ENCODE data around the gene RPP30.
"Not testable (repeated sequence)": the region's sequence is repeated elsewhere in the genome, so short reads cannot be mapped to it uniquely, and the experiment has no call there.

RPP30 gene

GRCh38 chr10:90872648-90873020, 860 bp downstream of the RPP30 start:
- DNase-seq = peak in 1 of 5 donors; percentile 61

DNA sequence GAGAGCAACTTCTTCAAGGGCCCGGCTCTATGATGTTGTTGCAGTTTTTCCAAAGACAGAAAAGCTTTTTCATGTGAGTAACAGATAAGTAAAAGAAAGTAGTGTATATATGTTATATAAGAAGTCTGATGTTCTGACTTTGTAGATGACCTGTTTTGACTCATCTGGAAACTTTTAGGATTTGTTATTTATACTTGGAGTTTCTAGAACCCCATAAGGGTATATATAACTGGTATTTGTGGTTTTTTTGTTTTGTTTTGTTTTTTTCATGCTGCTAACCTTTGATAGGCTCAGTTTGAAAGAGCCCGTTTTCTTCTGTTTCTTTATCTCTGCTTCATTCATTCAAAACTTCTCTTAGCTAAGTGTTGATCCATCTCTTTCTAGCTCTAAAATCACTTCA, 7.3 kb downstream of the RPP30 start:
- DNase-seq = no peak

DNA sequence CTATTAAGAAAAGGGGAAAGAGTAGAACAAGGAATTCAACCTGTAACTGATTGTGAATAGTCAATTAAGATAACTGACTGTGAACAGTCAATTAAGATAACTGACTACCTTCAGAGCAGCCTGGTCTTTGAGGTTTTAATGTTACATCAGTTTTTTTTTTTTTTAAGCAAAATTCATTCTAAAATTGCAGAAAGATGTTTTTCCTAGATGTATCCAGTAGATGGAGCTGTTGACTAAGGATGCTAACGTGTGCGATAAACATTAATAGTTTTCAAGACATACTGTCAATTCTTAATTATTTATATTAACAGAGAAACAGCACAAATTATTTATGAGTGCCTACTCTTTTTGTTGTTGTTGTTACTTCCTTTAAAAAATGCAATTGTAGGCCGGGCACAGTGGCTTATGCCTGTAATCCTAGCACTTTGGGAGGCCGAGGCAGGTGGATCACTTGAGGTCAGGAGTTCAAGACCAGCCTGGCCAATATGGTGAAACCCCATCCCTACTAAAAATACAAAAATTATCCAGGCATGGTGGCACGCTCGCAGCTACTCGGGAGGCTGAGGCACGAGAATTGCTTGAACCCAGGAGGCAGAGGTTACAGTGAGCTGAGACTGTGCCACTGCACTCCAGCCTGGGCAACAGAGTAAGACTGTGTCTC, 8.4 kb downstream of the RPP30 start:
- peak in 1 of 5 donors; percentile 45 for DNase-seq

- DNase-seq = no peak
Measured at GRCh38 chr10:90884431-90884830, 12.7 kb downstream of the RPP30 start.

DNA sequence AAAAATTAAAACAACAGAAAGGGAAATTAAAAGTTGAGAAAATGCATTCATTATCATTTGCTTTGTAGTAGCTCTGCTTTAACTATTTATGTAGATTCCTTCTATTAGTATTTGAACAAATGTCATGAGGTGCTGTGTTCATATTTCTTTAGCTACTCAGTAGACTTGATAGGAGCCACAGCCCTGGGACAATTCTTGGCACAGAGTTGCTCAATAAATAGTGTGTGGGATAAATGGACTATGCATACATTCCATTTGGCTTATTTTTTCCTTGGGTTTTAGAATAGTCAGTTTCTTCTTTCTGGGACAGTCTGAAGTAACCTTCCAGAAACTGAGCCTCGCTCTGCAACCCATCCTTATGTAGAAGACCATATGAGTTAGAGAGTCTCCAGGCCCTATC, 13.4 kb downstream of the RPP30 start:
- no peak for DNase-seq

- no peak for DNase-seq
Measured at GRCh38 chr10:90887555-90887954, 15.8 kb downstream of the RPP30 start.

DNA sequence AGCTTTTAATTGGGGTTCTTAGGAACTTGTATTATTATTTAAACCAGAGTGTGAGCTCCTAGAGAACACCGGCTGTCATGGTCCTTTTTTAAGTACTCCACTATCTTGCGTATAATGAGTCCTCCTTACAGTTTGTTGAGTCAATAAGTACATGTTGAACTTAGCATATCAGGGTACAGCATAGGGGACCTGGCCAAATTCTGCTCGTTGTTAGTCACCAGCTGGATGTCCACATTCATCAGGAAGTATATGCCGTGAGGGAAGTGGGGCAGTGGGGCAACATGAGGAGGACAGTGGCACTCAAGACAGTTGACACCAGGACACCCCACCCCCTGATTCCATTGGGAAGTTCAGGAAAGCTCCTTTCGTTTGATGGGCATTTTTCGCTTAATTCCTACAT, 16.6 kb downstream of the RPP30 start:
- no peak for DNase-seq

GRCh38 chr10:90889636-90890035, 17.9 kb downstream of the RPP30 start:
- DNase-seq = no peak

GRCh38 chr10:90890347-90890746, 18.6 kb downstream of the RPP30 start:
- DNase-seq = no peak

DNA sequence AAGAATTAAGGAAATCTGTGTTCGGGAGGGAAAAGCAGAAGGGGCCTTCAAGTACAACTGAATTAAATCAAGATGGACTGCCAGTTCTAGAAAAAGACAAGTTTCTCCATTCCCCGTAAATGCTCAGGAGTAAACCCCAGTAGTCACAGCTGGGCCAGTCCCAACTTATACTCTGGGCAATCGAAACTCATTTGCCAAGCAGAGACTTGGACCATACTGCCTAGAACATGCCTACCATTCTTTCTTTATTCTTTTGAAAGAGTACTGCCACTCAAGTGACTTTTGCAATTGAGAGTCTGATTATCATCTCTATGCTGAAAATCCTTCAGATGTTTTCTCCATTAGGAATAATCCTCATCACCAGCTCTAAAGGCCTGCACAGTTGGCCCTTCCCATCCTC, 21.4 kb downstream of the RPP30 start:
- no peak for DNase-seq

- not testable (repeated sequence) for DNase-seq
Measured at GRCh38 chr10:90896916-90897315, 25.1 kb downstream of the RPP30 start.

DNA sequence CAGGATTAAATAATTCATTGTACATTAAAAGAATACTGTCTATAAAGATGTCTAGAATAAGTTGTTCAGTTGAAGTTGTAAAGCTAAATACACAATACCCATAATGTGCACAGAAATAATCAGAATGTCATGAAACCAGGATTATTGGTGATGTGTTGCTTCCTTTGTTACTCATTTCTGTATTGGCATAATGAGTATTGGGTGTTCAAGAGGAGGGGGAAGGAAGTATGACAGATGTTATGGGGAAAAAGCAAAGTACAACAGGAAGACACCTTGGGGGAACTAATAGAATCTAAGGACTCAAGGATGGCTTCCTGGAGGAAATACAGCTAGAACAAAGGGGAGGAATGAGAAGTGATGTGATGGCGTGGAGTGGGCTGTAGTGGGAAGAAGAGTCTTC, 34.2 kb downstream of the RPP30 start:
- DNase-seq = peak in 1 of 5 donors; percentile 48

DNA sequence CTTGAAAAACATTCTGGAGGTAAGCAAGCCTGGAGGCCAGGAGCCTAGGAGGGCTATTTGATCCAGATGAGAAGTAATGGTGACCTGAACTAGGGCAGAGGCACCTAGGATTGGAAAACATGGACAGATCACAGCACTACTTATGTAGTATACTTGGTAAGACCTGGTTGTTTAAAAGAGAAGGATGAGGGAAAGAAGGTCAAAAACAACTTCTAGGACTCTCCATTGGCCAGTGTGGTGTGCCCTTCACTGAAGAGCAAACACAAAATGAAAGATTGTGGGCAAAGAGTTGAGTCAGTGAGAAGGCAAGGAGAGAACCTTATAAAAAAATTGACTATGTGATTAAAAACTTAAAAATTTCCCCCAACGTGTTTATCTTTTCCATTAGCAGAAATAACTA, 34.8 kb downstream of the RPP30 start:
- DNase-seq = no peak

- DNase-seq = peak in 4 of 5 donors; percentile 8 to 59 (median 22)
Measured at GRCh38 chr10:90911133-90912051, 39.6 kb downstream of the RPP30 start.

DNA sequence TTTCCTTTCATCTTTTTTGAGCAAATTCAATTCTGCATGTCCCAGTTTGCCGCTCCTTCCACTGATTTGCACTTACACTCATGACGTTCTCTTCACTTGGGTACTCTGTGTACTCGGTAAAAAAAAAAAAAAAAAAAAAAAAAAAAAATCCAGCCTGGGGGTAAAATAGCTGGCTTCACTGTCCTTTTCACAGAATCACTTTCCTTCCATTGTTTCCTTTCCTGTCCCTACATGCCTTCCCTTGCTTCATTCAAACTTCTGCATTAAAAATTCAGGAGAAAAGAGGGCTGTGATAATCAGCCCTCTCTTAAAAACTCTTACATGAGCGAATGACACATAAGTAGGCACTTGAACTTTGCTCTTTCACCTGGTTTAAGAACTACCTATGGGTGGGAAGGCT, 40.4 kb downstream of the RPP30 start:
- DNase-seq = no peak

DNA sequence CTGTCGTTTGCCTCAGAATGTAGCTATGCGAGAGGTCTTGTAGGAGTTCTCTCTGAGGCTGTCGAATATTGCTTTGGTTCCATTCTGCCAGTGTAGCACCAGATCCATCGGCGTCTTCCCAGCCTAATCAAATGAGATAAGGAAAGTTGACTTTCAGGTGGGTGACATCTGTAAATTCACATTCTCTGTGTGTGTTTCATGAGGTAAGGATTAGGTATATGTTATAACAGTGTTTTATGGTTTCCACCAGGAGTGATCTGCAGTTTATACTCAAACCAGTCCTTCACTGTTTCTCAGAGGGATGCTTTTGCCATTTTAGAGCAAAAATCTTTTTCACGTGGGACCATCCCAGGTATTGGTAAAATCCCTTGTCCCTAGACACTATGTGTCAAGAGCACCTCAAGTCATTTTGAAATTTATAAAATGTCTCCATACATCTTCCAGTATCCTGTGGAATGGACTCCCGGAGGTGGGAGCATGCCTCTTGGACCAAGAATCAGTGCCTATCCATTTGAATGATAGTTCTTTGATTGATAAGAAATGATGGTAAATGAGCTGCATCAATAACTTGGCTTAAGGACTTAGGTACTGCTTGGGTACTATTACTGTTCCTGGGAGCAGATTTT, 41.2 kb downstream of the RPP30 start:
- no peak for DNase-seq

GRCh38 chr10:90913774-90914420, 42.1 kb downstream of the RPP30 start:
- no peak for DNase-seq

GRCh38 chr10:90914992-90915765, 43.4 kb downstream of the RPP30 start:
- no peak for DNase-seq

- DNase-seq = no peak
Measured at GRCh38 chr10:90915766-90916075, 43.9 kb downstream of the RPP30 start.

DNA sequence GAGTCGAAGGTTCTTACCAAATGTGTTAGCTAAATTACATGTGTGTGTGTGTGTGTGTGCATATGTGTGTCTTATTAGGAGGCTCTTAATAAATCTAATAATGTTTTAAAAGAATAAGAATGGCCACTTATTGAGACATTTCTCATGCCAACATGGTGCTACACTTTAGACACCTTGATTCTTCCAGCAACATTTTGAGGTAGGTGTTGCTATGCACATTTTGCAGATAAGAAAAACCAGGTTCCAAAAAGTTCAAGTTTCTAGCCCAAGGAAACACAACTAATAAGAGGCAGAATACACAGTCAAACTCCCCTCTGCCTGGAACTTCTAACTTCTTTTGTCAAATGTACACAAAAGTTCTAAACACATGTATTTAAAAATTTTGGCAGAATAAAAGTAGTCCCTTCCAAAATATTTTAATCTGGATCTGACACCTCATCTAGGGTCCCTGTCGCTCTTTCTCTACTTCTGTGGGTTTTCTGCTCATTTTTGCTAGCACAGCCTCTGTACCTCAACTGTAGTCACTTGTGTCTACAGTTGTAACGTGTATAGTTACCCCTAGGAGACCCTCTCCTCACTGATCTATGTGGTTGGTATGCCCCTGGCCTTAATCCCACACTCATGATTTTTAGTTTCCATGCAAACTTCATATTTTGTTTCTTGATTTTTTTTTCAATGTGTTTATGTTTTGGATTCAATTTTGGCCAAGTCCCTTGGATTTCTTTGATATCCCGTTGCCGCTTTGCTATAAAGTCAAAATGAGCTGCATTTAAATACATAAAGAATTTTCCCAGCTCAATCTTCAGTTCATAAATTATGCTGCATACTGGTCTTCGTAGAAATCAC, 44.8 kb downstream of the RPP30 start:
- DNase-seq = no peak

DNA sequence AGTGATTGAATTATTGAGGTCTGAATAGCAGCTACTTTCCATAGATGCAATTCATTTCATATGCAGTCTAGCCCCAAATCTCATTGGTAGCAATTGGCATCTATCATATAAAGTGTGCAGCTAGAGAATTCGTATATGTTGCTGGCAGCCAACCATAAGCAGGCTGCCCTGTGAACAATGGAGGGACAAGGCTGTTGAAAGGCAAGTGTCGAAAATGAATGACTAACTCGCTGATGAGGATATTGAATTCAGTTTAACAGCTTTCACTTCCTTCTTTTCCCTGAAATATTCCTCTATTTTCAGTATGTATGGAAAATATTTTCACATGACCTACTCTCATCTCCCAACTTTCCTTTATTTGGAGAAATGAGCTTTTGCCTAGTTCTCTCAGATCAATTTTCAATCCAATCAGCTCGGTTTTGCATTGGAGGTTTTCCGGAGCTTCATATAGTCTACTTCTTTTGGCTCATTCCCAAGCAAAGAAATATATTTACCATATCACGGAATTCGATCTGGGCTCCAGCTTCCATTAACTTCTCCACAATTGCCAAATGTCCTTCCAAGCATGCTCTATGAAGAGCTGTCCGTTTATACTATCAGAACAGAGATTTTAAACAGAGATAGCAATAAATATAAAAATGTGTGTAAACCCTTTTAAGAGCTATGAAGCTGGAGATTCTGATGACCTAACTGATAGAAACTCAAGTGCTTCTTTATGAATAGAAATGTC, 45.6 kb downstream of the RPP30 start:
- no peak for DNase-seq

Data from T-helper 1 cell (primary cell).